ENCODE measurements around the gene AMBP. TPM values are rescaled to one million over a fixed set of nuclear protein-coding genes. Genes with fewer than 3 reads are reported as not detected.
"Not testable (repeated sequence)": the region's sequence is repeated elsewhere in the genome, so short reads cannot be mapped to it uniquely, and the experiment has no call there.

Gene AMBP
- total RNA-seq, 1 donor from 2014 or later, result under 0.01 TPM

GRCh38 chr9:114046875-114047274 is 31.2 kb downstream of the AMBP start:
- Histone ChIP-seq H3K4me3 (ENCODE audit: low read length in 3 of 3) (no peak overlapping the region), H3K27me3 (ENCODE audit: control insufficient read depth in 3 of 3, insufficient read depth in 3 of 3, low read length in 3 of 3) (no peaks in the 10 kb centered on the region), H3K9me3 (ENCODE audit: control insufficient read depth in 3 of 3, low read length in 3 of 3) (no peaks in the 10 kb centered on the region), H3K4me1 (ENCODE audit: control insufficient read depth in 3 of 3, insufficient read depth in 3 of 3, low read length in 3 of 3) (no peaks in the 10 kb centered on the region), H3K27ac (ENCODE audit: low read depth, low read length) (no peak overlapping the region), H3K36me3 (ENCODE audit: control insufficient read depth in 3 of 3, insufficient read depth in 3 of 3, low read length in 3 of 3) (peaks cover 22 to 35% (median 25%) of the 10 kb centered on the region in 3 donors), H3K9ac (ENCODE audit: low read depth in 1 of 3, low read length in 3 of 3) (no peak overlapping the region)

DNA sequence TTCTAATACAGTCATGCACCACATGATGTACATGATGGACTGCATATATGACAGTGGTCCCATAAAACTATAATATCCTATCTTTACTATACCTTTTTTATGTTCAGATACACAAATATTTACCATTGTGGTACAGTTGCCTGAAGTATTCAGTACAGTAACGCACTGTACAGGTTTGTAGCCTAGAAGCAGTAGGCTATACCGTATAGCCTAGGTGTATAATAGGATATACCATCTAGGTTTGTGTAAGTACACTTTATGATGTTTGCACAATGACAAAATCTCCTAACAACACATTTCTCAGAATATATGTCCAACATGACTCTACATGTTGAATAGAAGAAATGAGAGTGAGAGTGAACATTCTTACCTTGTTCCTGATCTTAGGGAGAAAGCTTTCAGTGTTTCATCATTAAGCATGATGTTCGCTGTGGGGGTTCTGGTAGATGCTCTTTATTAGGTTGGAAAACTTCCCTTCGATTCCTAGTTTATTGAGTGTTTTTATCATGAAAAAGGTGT is 31.8 kb downstream of the AMBP start:
- peaks cover 18 to 30% (median 25%) of the 10 kb centered on the region in 3 donors for H3K36me3 ChIP-seq (ENCODE audit: control insufficient read depth in 3 of 3, insufficient read depth in 3 of 3, low read length in 3 of 3)
- no peaks in the 10 kb centered on the region for H3K9me3 ChIP-seq (ENCODE audit: control insufficient read depth in 3 of 3, low read length in 3 of 3)

GRCh38 chr9:114043660-114044059 is 34.4 kb downstream of the AMBP start:
- not testable (repeated sequence) for H3K4me1 ChIP-seq (ENCODE audit: control insufficient read depth in 3 of 3, insufficient read depth in 3 of 3, low read length in 3 of 3); H3K9ac ChIP-seq (ENCODE audit: low read depth in 1 of 3, low read length in 3 of 3); H3K27me3 ChIP-seq (ENCODE audit: control insufficient read depth in 3 of 3, insufficient read depth in 3 of 3, low read length in 3 of 3); H3K4me3 ChIP-seq (ENCODE audit: low read length in 3 of 3); H3K9me3 ChIP-seq (ENCODE audit: control insufficient read depth in 3 of 3, low read length in 3 of 3); H3K27ac ChIP-seq (ENCODE audit: low read depth, low read length)
- H3K36me3 ChIP-seq (ENCODE audit: control insufficient read depth in 3 of 3, insufficient read depth in 3 of 3, low read length in 3 of 3), result peaks cover 6 to 12% (median 10%) of the 10 kb centered on the region in 3 donors

More for the DNA sequence above, 31.8 kb downstream of the AMBP start:
- H3K4me1 ChIP-seq (ENCODE audit: control insufficient read depth in 3 of 3, insufficient read depth in 3 of 3, low read length in 3 of 3), result no peaks in the 10 kb centered on the region
- no peak overlapping the region for H3K4me3 ChIP-seq (ENCODE audit: low read length in 3 of 3)
- no peak overlapping the region for H3K27ac ChIP-seq (ENCODE audit: low read depth, low read length)
- H3K9ac ChIP-seq (ENCODE audit: low read depth in 1 of 3, low read length in 3 of 3), result no peak overlapping the region
- no peaks in the 10 kb centered on the region for H3K27me3 ChIP-seq (ENCODE audit: control insufficient read depth in 3 of 3, insufficient read depth in 3 of 3, low read length in 3 of 3)

DNA sequence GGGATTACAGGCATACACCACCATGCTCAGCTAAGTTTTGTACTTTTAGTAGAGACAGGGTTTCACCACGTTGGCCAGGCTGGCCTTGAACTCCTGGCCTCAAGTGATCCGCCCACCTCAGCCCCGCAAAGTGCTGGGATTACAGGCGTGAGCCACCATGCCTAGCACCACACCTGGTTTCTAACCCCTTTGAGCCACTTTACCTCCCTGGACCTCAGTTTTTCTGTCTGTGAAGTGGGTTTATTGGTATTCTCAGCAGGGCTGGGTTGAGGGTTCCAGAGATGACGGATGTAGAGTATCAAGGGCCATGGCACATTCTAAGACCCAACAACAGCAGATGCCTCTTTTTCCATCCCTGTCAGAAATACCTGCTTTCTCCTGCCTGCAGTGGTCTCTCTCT is 38.6 kb downstream of the AMBP start:
- Histone ChIP-seq H3K4me3 (ENCODE audit: low read length in 3 of 3) (no peak overlapping the region), H3K9me3 (ENCODE audit: control insufficient read depth in 3 of 3, low read length in 3 of 3) (no peaks in the 10 kb centered on the region), H3K36me3 (ENCODE audit: control insufficient read depth in 3 of 3, insufficient read depth in 3 of 3, low read length in 3 of 3) (peaks cover 12 to 22% (median 16%) of the 10 kb centered on the region in 3 donors), H3K27me3 (ENCODE audit: control insufficient read depth in 3 of 3, insufficient read depth in 3 of 3, low read length in 3 of 3) (no peaks in the 10 kb centered on the region), H3K9ac (ENCODE audit: low read depth in 1 of 3, low read length in 3 of 3) (no peak overlapping the region), H3K4me1 (ENCODE audit: control insufficient read depth in 3 of 3, insufficient read depth in 3 of 3, low read length in 3 of 3) (no peaks in the 10 kb centered on the region), H3K27ac (ENCODE audit: low read depth, low read length) (no peak overlapping the region)

GRCh38 chr9:114038724-114039313 is 39.3 kb downstream of the AMBP start:
- Histone ChIP-seq H3K27me3 (ENCODE audit: control insufficient read depth in 3 of 3, insufficient read depth in 3 of 3, low read length in 3 of 3) (no peaks in the 10 kb centered on the region), H3K36me3 (ENCODE audit: control insufficient read depth in 3 of 3, insufficient read depth in 3 of 3, low read length in 3 of 3) (peaks cover 12 to 22% (median 16%) of the 10 kb centered on the region in 3 donors), H3K9me3 (ENCODE audit: control insufficient read depth in 3 of 3, low read length in 3 of 3) (no peaks in the 10 kb centered on the region), H3K4me1 (ENCODE audit: control insufficient read depth in 3 of 3, insufficient read depth in 3 of 3, low read length in 3 of 3) (no peaks in the 10 kb centered on the region), H3K4me3 (ENCODE audit: low read length in 3 of 3) (no peak overlapping the region), H3K9ac (ENCODE audit: low read depth in 1 of 3, low read length in 3 of 3) (no peak overlapping the region), H3K27ac (ENCODE audit: low read depth, low read length) (no peak overlapping the region)

DNA sequence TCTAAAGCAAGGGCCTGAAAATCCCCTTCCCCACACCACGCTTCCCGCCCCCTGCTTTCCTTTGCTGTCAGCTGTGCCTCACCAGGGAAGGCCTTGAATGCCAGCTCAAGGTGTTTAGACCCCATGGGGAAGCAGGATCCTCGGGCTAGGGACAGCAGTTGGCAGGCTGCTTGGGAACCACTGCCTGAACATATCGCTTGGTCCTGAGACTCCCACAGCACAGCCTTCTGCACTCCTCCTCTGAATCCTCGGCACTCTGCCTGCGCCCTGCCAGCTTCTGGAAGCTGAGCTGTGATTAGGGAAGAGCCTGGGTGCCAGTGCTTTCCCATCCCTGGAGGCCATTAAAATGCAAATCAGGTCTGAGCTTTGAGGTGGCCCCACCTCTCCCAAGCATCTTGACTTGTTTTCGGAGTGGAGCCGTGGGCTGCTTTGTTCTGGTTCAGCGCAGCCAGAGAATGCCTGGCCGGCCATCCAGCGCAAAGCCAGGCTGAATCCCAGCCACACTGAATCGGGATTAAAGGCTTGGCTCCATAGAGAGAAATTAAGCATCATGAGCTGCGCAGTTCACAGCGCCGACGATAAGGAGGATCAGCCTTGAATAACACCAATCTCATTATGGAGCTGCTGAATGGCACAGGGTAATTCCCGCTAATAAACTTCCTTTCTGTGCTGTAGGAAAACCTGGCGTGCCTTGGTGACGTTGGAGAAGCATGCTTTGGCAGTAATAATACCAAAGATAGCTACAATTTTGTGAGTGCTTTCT is 40.0 kb downstream of the AMBP start:
- H3K9ac ChIP-seq (ENCODE audit: low read depth in 1 of 3, low read length in 3 of 3), result no peak overlapping the region
- peaks cover 12 to 22% (median 16%) of the 10 kb centered on the region in 3 donors for H3K36me3 ChIP-seq (ENCODE audit: control insufficient read depth in 3 of 3, insufficient read depth in 3 of 3, low read length in 3 of 3)
- H3K9me3 ChIP-seq (ENCODE audit: control insufficient read depth in 3 of 3, low read length in 3 of 3), result no peaks in the 10 kb centered on the region
- H3K27ac ChIP-seq (ENCODE audit: low read depth, low read length), result no peak overlapping the region
- no peak overlapping the region for H3K4me3 ChIP-seq (ENCODE audit: low read length in 3 of 3)
- H3K27me3 ChIP-seq (ENCODE audit: control insufficient read depth in 3 of 3, insufficient read depth in 3 of 3, low read length in 3 of 3), result no peaks in the 10 kb centered on the region
- H3K4me1 ChIP-seq (ENCODE audit: control insufficient read depth in 3 of 3, insufficient read depth in 3 of 3, low read length in 3 of 3), result no peaks in the 10 kb centered on the region

DNA sequence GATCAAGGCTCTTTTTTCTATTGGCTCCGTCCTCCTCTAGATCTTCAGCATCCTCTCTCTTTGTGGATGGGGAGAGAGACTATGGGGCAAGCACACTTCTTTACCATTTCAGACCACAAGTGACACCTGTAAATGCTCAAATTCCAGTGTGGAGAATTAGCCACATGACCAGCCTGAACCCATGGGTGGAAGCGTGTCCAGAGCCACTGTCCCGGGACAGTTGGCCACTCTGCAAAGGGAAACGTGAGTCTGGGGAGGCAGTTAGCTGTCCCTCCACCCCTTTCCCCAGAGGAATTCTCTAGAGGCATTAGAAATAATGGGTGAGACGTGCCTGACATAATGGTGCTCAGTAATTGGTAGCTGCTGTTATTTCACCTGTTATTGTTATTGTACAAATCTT is 40.9 kb downstream of the AMBP start:
- H3K27ac ChIP-seq (ENCODE audit: low read depth, low read length), result no peak overlapping the region
- no peak overlapping the region for H3K9ac ChIP-seq (ENCODE audit: low read depth in 1 of 3, low read length in 3 of 3)
- no peaks in the 10 kb centered on the region for H3K4me1 ChIP-seq (ENCODE audit: control insufficient read depth in 3 of 3, insufficient read depth in 3 of 3, low read length in 3 of 3)
- H3K4me3 ChIP-seq (ENCODE audit: low read length in 3 of 3), result no peak overlapping the region
- H3K27me3 ChIP-seq (ENCODE audit: control insufficient read depth in 3 of 3, insufficient read depth in 3 of 3, low read length in 3 of 3), result no peaks in the 10 kb centered on the region
- no peaks in the 10 kb centered on the region for H3K9me3 ChIP-seq (ENCODE audit: control insufficient read depth in 3 of 3, low read length in 3 of 3)
- peaks cover 12 to 29% (median 16%) of the 10 kb centered on the region in 3 donors for H3K36me3 ChIP-seq (ENCODE audit: control insufficient read depth in 3 of 3, insufficient read depth in 3 of 3, low read length in 3 of 3)

- no peak overlapping the region for H3K27ac ChIP-seq (ENCODE audit: low read depth, low read length)
- no peaks in the 10 kb centered on the region for H3K9me3 ChIP-seq (ENCODE audit: control insufficient read depth in 3 of 3, low read length in 3 of 3)
- H3K9ac ChIP-seq (ENCODE audit: low read depth in 1 of 3, low read length in 3 of 3), result no peak overlapping the region
- H3K4me3 ChIP-seq (ENCODE audit: low read length in 3 of 3), result no peak overlapping the region
- H3K36me3 ChIP-seq (ENCODE audit: control insufficient read depth in 3 of 3, insufficient read depth in 3 of 3, low read length in 3 of 3), result peaks cover 12 to 29% (median 16%) of the 10 kb centered on the region in 3 donors
- H3K4me1 ChIP-seq (ENCODE audit: control insufficient read depth in 3 of 3, insufficient read depth in 3 of 3, low read length in 3 of 3), result no peaks in the 10 kb centered on the region
- no peaks in the 10 kb centered on the region for H3K27me3 ChIP-seq (ENCODE audit: control insufficient read depth in 3 of 3, insufficient read depth in 3 of 3, low read length in 3 of 3)
Observed at GRCh38 chr9:114035845-114036801, 42.0 kb downstream of the AMBP start.

DNA sequence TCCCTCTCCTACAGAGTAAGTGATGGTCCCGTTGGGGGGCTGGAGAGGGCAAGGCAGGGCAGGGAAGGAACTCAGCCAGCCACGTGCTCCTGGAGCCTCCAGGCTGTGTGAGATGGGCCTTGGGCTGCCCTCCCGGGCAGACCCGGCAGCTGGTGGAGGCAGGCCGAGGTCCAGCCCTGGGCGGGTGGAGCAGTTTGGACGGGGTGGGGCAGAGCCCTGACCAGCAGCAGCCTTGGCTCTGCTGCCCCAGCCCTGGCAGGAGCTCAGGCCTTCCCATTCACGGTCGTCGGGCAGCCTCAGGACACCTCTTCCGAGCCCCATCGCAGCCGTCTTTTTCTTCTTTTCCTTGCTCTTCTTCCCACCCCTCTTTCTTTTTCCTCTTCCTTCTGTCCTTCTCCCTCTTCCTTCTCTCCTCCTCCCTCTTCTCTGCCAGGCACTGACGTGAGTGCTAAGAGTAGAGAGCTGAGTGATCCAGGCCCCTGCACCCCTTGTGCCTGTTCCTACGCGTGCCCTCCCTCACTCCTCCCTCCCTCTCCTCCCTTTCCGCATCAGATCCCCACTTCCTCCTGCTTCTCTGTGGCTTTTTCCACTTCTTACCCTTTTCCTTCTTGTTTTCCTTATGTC is 42.8 kb downstream of the AMBP start:
- H3K9me3 ChIP-seq (ENCODE audit: control insufficient read depth in 3 of 3, low read length in 3 of 3), result no peaks in the 10 kb centered on the region
- H3K9ac ChIP-seq (ENCODE audit: low read depth in 1 of 3, low read length in 3 of 3), result no peak overlapping the region
- no peaks in the 10 kb centered on the region for H3K27me3 ChIP-seq (ENCODE audit: control insufficient read depth in 3 of 3, insufficient read depth in 3 of 3, low read length in 3 of 3)
- peaks cover 12 to 35% (median 16%) of the 10 kb centered on the region in 3 donors for H3K36me3 ChIP-seq (ENCODE audit: control insufficient read depth in 3 of 3, insufficient read depth in 3 of 3, low read length in 3 of 3)
- H3K4me1 ChIP-seq (ENCODE audit: control insufficient read depth in 3 of 3, insufficient read depth in 3 of 3, low read length in 3 of 3), result no peaks in the 10 kb centered on the region
- H3K27ac ChIP-seq (ENCODE audit: low read depth, low read length), result no peak overlapping the region
- H3K4me3 ChIP-seq (ENCODE audit: low read length in 3 of 3), result no peak overlapping the region

Measured in skeletal muscle tissue (tissue), 4 donors.